PC-9 (cell line): ENCODE results near the gene PSD4. TPM values are rescaled to one million over a fixed set of nuclear protein-coding genes. Genes with fewer than 3 reads are reported as not detected.

ENCODE experiments used
- BruUV-seq: library from RNA; stranded (reverse); fragments of 400-500 nt; replicated peaks from 2 replicates; lab custom pipeline; 2021; lab: Mats Ljungman, UMichigan
- CTCF ChIA-PET: fragments of 300-600 bp; sonication (Branson Sonifier 250); formaldehyde crosslinking; loops from one replicate; lab custom pipeline; 2022; ENCODE audit warnings: antibody characterized with exemption; lab: Charles Lee
- POLR2A ChIA-PET: fragments of 300-600 bp; sonication (Branson Sonifier 250); formaldehyde crosslinking; loops from one replicate; lab custom pipeline; 2022; ENCODE audit warnings: antibody characterized with exemption; ENCODE audit not compliant: unreplicated experiment; lab: Charles Lee
- DNase-seq, 2 experiments: peaks; one replicate each; pipeline versions ENCODE4 v3.0.0 to v3.0.0-alpha.2; 2015 to 2022; ENCODE audit warnings: mixed read lengths in 1 of 2
- H2AFZ ChIP-seq: fragments of 200-600 bp; sonication (generic); 2 replicates; pipeline ENCODE4 v1.8.1; 2017; ENCODE audit warnings: antibody characterized with exemption
- H3F3A ChIP-seq: fragments of 200-600 bp; sonication (generic); 2 replicates; pipeline ENCODE4 v1.8.1; 2017; ENCODE audit warnings: antibody characterized with exemption, mild to moderate bottlenecking, low read depth; ENCODE audit not compliant: insufficient read depth
- H3K27ac ChIP-seq: fragments of 200-600 bp; sonication (generic); 2 replicates; pipeline ENCODE4 v1.6.1; 2016; ENCODE audit warnings: mixed run types
- H3K27me3 ChIP-seq: fragments of 200-600 bp; sonication (generic); 2 replicates; pipeline ENCODE4 v1.6.1; 2016; ENCODE audit warnings: low read depth, mixed run types; ENCODE audit not compliant: insufficient read depth
- H3K36me3 ChIP-seq: fragments of 200-600 bp; sonication (generic); 2 replicates; pipeline ENCODE4 v1.6.1; 2016; ENCODE audit warnings: low read depth, mixed run types
- H3K4me1 ChIP-seq: fragments of 200-600 bp; sonication (generic); replicated peaks from 2 replicates; pipeline ENCODE4 v1.6.1; 2016; ENCODE audit warnings: mixed run types; ENCODE audit not compliant: insufficient read depth
- H3K4me2 ChIP-seq: fragments of 200-600 bp; sonication (generic); 2 replicates; pipeline ENCODE4 v1.6.1; 2017; ENCODE audit warnings: mixed run types
- H3K4me3 ChIP-seq: fragments of 200-600 bp; sonication (generic); 2 replicates; pipeline ENCODE4 v1.6.1; 2016; ENCODE audit warnings: mixed run types
- H3K79me2 ChIP-seq: fragments of 200-600 bp; sonication (generic); 2 replicates; pipeline ENCODE4 v1.6.1; 2017; ENCODE audit warnings: low read depth, mixed run types
- H3K9me2 ChIP-seq: fragments of 200-600 bp; sonication (generic); 2 replicates; pipeline ENCODE4 v1.8.1; 2017; ENCODE audit warnings: mild to moderate bottlenecking; ENCODE audit not compliant: insufficient read depth
- H3K9me3 ChIP-seq: fragments of 200-600 bp; sonication (generic); 2 replicates; pipeline ENCODE4 v1.8.1; 2016; ENCODE audit warnings: low read depth; ENCODE audit not compliant: insufficient read depth
- H4K20me1 ChIP-seq: fragments of 200-600 bp; sonication (generic); 2 replicates; pipeline ENCODE4 v1.8.1; 2017; ENCODE audit not compliant: insufficient read depth
- CTCF ChIP-seq: fragments of 200-600 bp; sonication (generic); conservative IDR thresholded peaks from 2 replicates; pipeline ENCODE4 v1.6.1; 2017; ENCODE audit warnings: mixed run types, antibody characterized with exemption, mild to moderate bottlenecking, moderate library complexity
- EZH2 ChIP-seq: fragments of 200-600 bp; sonication (generic); IDR thresholded peaks from 2 replicates; pipeline ENCODE4 v1.8.0; 2017; ENCODE audit warnings: antibody characterized with exemption, low read depth
- intact Hi-C: fragments of 100-400 bp; cut with micrococcal nuclease; formaldehyde crosslinking; loops from one replicate; pipeline ENCODE4 v1.10.0; 2022; ENCODE audit not compliant: unreplicated experiment
- total RNA-seq: library from RNA; stranded (reverse); gene quantifications from 2 replicates; pipeline ENCODE4 v1.2.3, GENCODE V29; 2021

The PSD4 gene
- total RNA-seq, 1 experiment from 2014 or later = 29.6 TPM

- BruUV-seq = no TSS peak
- Histone ChIP-seq H4K20me1 (no peaks in the 10 kb centered on the region), H3F3A (0 out of 2 replicates have a peak, but pooled peaks cover 5% of the 10 kb centered on the region), H3K36me3 (no peaks in the 10 kb centered on the region), H3K4me1 (no peaks in the 10 kb centered on the region), H3K4me3 (no peak overlapping the region), H3K27ac (no peak overlapping the region), H3K9me2 (no peaks in the 10 kb centered on the region), H3K79me2 (peaks cover 3% of the 10 kb centered on the region; the same call in 1 of the 2 replicates), H3K9me3 (no peaks in the 10 kb centered on the region), H3K4me2 (no peak overlapping the region), H3K27me3 (no peaks in the 10 kb centered on the region), H2AFZ (no peak overlapping the region)
- ChIA-PET POLR2A (no interaction called here), CTCF (no interaction called here)
- DNase-seq = no peak
- intact Hi-C loops = no loop called here
- TF ChIP-seq CTCF (no peak), EZH2 (no peak)
Measured at GRCh38 chr2:113169586-113169985, 4.2 kb upstream of the PSD4 start.

- no peaks in the 10 kb centered on the region for H3K27me3 ChIP-seq
- no TSS peak for BruUV-seq
- H3K27ac ChIP-seq = no peak overlapping the region
- H4K20me1 ChIP-seq = no peaks in the 10 kb centered on the region
- H2AFZ ChIP-seq = no peak overlapping the region
- H3K9me3 ChIP-seq = no peaks in the 10 kb centered on the region
- DNase-seq = no peak
- CTCF ChIA-PET = no interaction called here
- no peaks in the 10 kb centered on the region for H3K4me1 ChIP-seq
- no peak overlapping the region for H3K4me3 ChIP-seq
- no peaks in the 10 kb centered on the region for H3K79me2 ChIP-seq
- H3K36me3 ChIP-seq = no peaks in the 10 kb centered on the region
- intact Hi-C loops = no loop called here
- 0 out of 2 replicates have a peak, but pooled peaks cover 5% of the 10 kb centered on the region for H3F3A ChIP-seq
- TF ChIP-seq CTCF = no peak
- no peak for TF ChIP-seq EZH2
- H3K4me2 ChIP-seq = no peak overlapping the region
- POLR2A ChIA-PET = no interaction called here
- H3K9me2 ChIP-seq = no peaks in the 10 kb centered on the region
Measured at GRCh38 chr2:113171334-113172075, 2.3 kb upstream of the PSD4 start.

- no TSS peak for BruUV-seq
- Histone ChIP-seq H3K4me2 (no peak overlapping the region), H3K27me3 (no peaks in the 10 kb centered on the region), H3K4me3 (no peak overlapping the region), H3K4me1 (no peaks in the 10 kb centered on the region), H4K20me1 (no peaks in the 10 kb centered on the region), H3K9me3 (no peaks in the 10 kb centered on the region), H3K79me2 (no peaks in the 10 kb centered on the region), H3K36me3 (no peaks in the 10 kb centered on the region), H3K9me2 (no peaks in the 10 kb centered on the region), H3K27ac (no peak overlapping the region), H2AFZ (no peak overlapping the region), H3F3A (0 out of 2 replicates have a peak, but pooled peaks cover 5% of the 10 kb centered on the region)
- intact Hi-C loops = no loop called here
- ChIA-PET POLR2A (no interaction called here), CTCF (interaction anchor here (0.8 kb wide), 1 partner anchor 29 kb away, joined by 4 read pairs; no protein-coding TSS in a partner anchor)
- DNase-seq = no peak
- TF ChIP-seq EZH2 = no peak
- TF ChIP-seq CTCF = no peak
Measured at GRCh38 chr2:113172721-113173541, 840 bp upstream of the PSD4 start.
